ENCODE results near the gene IGSF8.
"Not testable (repeated sequence)": the region's sequence is repeated elsewhere in the genome, so short reads cannot be mapped to it uniquely, and the experiment has no call there.

Gene IGSF8

GRCh38 chr1:160068225-160068624, 30.2 kb downstream of the IGSF8 start:
- DNase-seq (ENCODE audit: low read depth): no peak

- no peak for DNase-seq (ENCODE audit: low read depth)
Measured at GRCh38 chr1:160066829-160067745, 31.3 kb downstream of the IGSF8 start.

GRCh38 chr1:160064746-160065145, 33.7 kb downstream of the IGSF8 start:
- no peak for DNase-seq (ENCODE audit: low read depth)

GRCh38 chr1:160064164-160064563, 34.3 kb downstream of the IGSF8 start:
- no peak for DNase-seq (ENCODE audit: low read depth)

- no peak for DNase-seq (ENCODE audit: low read depth)
Measured at GRCh38 chr1:160063176-160063575, 35.2 kb downstream of the IGSF8 start.

- no peak for DNase-seq (ENCODE audit: low read depth)
Measured at GRCh38 chr1:160062230-160062532, 36.2 kb downstream of the IGSF8 start.

- no peak for DNase-seq (ENCODE audit: low read depth)
Measured at GRCh38 chr1:160061369-160062229, 36.8 kb downstream of the IGSF8 start.

GRCh38 chr1:160058087-160058486, 40.3 kb downstream of the IGSF8 start:
- no peak for DNase-seq (ENCODE audit: low read depth)

- DNase-seq (ENCODE audit: low read depth): no peak
Measured at GRCh38 chr1:160056648-160057169, 41.7 kb downstream of the IGSF8 start.

GRCh38 chr1:160053548-160054365, 44.7 kb downstream of the IGSF8 start:
- no peak for DNase-seq (ENCODE audit: low read depth)

- no peak for DNase-seq (ENCODE audit: low read depth)
Measured at GRCh38 chr1:160052936-160053335, 45.5 kb downstream of the IGSF8 start.

GRCh38 chr1:160050619-160051018, 47.8 kb downstream of the IGSF8 start:
- no peak for DNase-seq (ENCODE audit: low read depth)

GRCh38 chr1:160050182-160050581, 48.2 kb downstream of the IGSF8 start:
- not testable (repeated sequence) for DNase-seq (ENCODE audit: low read depth)

- DNase-seq (ENCODE audit: low read depth): no peak
Measured at GRCh38 chr1:160049101-160049500, 49.3 kb downstream of the IGSF8 start.

- no peak for DNase-seq (ENCODE audit: low read depth)
Measured at GRCh38 chr1:160048335-160048734, 50.1 kb downstream of the IGSF8 start.

GRCh38 chr1:160047111-160047991, 51.1 kb downstream of the IGSF8 start:
- DNase-seq (ENCODE audit: low read depth): no peak

GRCh38 chr1:160046494-160047110, 51.8 kb downstream of the IGSF8 start:
- peak; percentile 7 for DNase-seq (ENCODE audit: low read depth)

- no peak for DNase-seq (ENCODE audit: low read depth)
Measured at GRCh38 chr1:160045653-160046052, 52.8 kb downstream of the IGSF8 start.

- DNase-seq (ENCODE audit: low read depth): no peak
Measured at GRCh38 chr1:160043543-160043942, 54.9 kb downstream of the IGSF8 start.

All from T follicular helper cell (primary cell).